Measurements from ENCODE around the gene TPCN2.
"Not testable (repeated sequence)": the region's sequence is repeated elsewhere in the genome, so short reads cannot be mapped to it uniquely, and the experiment has no call there.

TPCN2 gene

GRCh38 chr11:69076129-69076791 lies 27.5 kb downstream of the TPCN2 start:
- Histone ChIP-seq H3K27me3 (ENCODE audit: control insufficient read depth, insufficient read depth, low read length) (no peaks in the 10 kb centered on the region), H2AFZ (no peak overlapping the region), H3K9me3 (ENCODE audit: control insufficient read depth, low read length) (no peaks in the 10 kb centered on the region), H3K4me3 (ENCODE audit: low read depth, low read length) (no peak overlapping the region), H3K9ac (no peak overlapping the region), H3K27ac (no peak overlapping the region), H3K36me3 (ENCODE audit: control insufficient read depth, insufficient read depth, low read length) (no peaks in the 10 kb centered on the region), H3K79me2 (no peaks in the 10 kb centered on the region), H3K4me2 (ENCODE audit: low read length) (no peak overlapping the region), H3K4me1 (no peaks in the 10 kb centered on the region)
- TF ChIP-seq, protein P1, sequence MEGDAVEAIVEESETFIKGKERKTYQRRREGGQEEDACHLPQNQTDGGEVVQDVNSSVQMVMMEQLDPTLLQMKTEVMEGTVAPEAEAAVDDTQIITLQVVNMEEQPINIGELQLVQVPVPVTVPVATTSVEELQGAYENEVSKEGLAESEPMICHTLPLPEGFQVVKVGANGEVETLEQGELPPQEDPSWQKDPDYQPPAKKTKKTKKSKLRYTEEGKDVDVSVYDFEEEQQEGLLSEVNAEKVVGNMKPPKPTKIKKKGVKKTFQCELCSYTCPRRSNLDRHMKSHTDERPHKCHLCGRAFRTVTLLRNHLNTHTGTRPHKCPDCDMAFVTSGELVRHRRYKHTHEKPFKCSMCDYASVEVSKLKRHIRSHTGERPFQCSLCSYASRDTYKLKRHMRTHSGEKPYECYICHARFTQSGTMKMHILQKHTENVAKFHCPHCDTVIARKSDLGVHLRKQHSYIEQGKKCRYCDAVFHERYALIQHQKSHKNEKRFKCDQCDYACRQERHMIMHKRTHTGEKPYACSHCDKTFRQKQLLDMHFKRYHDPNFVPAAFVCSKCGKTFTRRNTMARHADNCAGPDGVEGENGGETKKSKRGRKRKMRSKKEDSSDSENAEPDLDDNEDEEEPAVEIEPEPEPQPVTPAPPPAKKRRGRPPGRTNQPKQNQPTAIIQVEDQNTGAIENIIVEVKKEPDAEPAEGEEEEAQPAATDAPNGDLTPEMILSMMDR (IDR thresholded peaks at IDR 0.05), result no peak

GRCh38 chr11:69076977-69077376 lies 28.2 kb downstream of the TPCN2 start:
- not testable (repeated sequence) for H3K79me2 ChIP-seq; H3K27ac ChIP-seq; H3K4me3 ChIP-seq (ENCODE audit: low read depth, low read length); H3K36me3 ChIP-seq (ENCODE audit: control insufficient read depth, insufficient read depth, low read length); H3K4me1 ChIP-seq; H3K27me3 ChIP-seq (ENCODE audit: control insufficient read depth, insufficient read depth, low read length); H3K9ac ChIP-seq; H2AFZ ChIP-seq; H3K9me3 ChIP-seq (ENCODE audit: control insufficient read depth, low read length); H3K4me2 ChIP-seq (ENCODE audit: low read length)

DNA sequence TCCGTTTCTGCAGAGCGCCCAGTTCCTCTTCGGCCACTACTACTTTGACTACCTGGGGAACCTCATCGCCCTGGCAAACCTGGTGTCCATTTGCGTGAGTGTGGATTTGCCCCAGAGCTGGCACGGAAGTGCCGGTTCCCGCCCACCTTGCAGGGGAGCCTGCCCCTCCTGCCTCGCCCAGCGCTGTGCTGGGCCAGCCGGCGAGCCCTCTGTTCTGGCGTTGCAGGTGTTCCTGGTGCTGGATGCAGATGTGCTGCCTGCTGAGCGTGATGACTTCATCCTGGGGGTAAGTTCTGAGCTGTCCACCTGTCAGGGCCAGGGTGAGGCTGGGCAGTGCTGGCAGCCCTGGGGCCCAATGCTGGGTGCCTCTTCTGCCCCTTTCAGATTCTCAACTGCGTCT lies 29.8 kb downstream of the TPCN2 start:
- H3K4me1 ChIP-seq, result no peaks in the 10 kb centered on the region
- H3K27me3 ChIP-seq (ENCODE audit: control insufficient read depth, insufficient read depth, low read length), result no peaks in the 10 kb centered on the region
- TF ChIP-seq, protein P1 (IDR thresholded peaks at IDR 0.05), result no peak
- H3K9ac ChIP-seq, result no peak overlapping the region
- no peaks in the 10 kb centered on the region for H3K9me3 ChIP-seq (ENCODE audit: control insufficient read depth, low read length)
- no peaks in the 10 kb centered on the region for H3K36me3 ChIP-seq (ENCODE audit: control insufficient read depth, insufficient read depth, low read length)
- no peak overlapping the region for H2AFZ ChIP-seq
- no peak overlapping the region for H3K4me2 ChIP-seq (ENCODE audit: low read length)
- H3K79me2 ChIP-seq, result no peaks in the 10 kb centered on the region
- H3K4me3 ChIP-seq (ENCODE audit: low read depth, low read length), result no peak overlapping the region
- H3K27ac ChIP-seq, result no peak overlapping the region

GRCh38 chr11:69078930-69079605 lies 30.3 kb downstream of the TPCN2 start:
- Histone ChIP-seq H3K27me3 (ENCODE audit: control insufficient read depth, insufficient read depth, low read length) (no peaks in the 10 kb centered on the region), H3K4me1 (no peaks in the 10 kb centered on the region), H3K36me3 (ENCODE audit: control insufficient read depth, insufficient read depth, low read length) (no peaks in the 10 kb centered on the region), H3K9ac (no peak overlapping the region), H3K27ac (no peak overlapping the region), H3K4me2 (ENCODE audit: low read length) (no peak overlapping the region), H3K4me3 (ENCODE audit: low read depth, low read length) (no peak overlapping the region), H3K79me2 (no peaks in the 10 kb centered on the region), H2AFZ (no peak overlapping the region), H3K9me3 (ENCODE audit: control insufficient read depth, low read length) (no peaks in the 10 kb centered on the region)
- TF ChIP-seq, protein P1 (IDR thresholded peaks at IDR 0.05), result no peak

GRCh38 chr11:69079661-69080256 lies 31.0 kb downstream of the TPCN2 start:
- TF ChIP-seq, protein P1 (IDR thresholded peaks at IDR 0.05), result no peak
- H3K9me3 ChIP-seq (ENCODE audit: control insufficient read depth, low read length), result no peaks in the 10 kb centered on the region
- no peak overlapping the region for H3K4me3 ChIP-seq (ENCODE audit: low read depth, low read length)
- H2AFZ ChIP-seq, result no peak overlapping the region
- H3K27ac ChIP-seq, result no peak overlapping the region
- H3K4me1 ChIP-seq, result no peaks in the 10 kb centered on the region
- H3K36me3 ChIP-seq (ENCODE audit: control insufficient read depth, insufficient read depth, low read length), result no peaks in the 10 kb centered on the region
- no peaks in the 10 kb centered on the region for H3K27me3 ChIP-seq (ENCODE audit: control insufficient read depth, insufficient read depth, low read length)
- no peaks in the 10 kb centered on the region for H3K79me2 ChIP-seq
- H3K9ac ChIP-seq, result no peak overlapping the region
- H3K4me2 ChIP-seq (ENCODE audit: low read length), result no peak overlapping the region
